Fibroblast of mammary gland (primary cell): ENCODE measurements around the gene MAPKBP1.

Experiments used
- DNase-seq: peaks from one replicate; pipeline ENCODE4 v3.0.0-alpha.2; 2010; ENCODE audit warnings: low read depth
- H3K4me3 ChIP-seq: 2 replicates; pipeline ENCODE4 v1.5.1; 2011; ENCODE audit warnings: low read depth, mild to moderate bottlenecking, low read length, moderate library complexity; ENCODE audit not compliant: control insufficient read depth
- CTCF ChIP-seq: conservative IDR thresholded peaks from 2 replicates; pipeline ENCODE4 v1.5.1; 2011; ENCODE audit warnings: low read depth, low read length, inconsistent platforms; ENCODE audit not compliant: control insufficient read depth, insufficient read depth

Gene MAPKBP1

GRCh38 chr15:41838400-41838897 is 64.2 kb downstream of the MAPKBP1 start, which contains the start of gene PLA2G4B:
Gene PLA2G4B (plus strand): TSS chr15:41838847. CDS start chr15:41838914, 67 bp downstream.
- no peak for DNase-seq
- no peak within 1 kb of the TSS for H3K4me3 ChIP-seq
- no peak for TF ChIP-seq CTCF

- TF ChIP-seq CTCF: no peak
- H3K4me3 ChIP-seq: no peak overlapping the region
- no peak for DNase-seq
Observed at GRCh38 chr15:41839781-41840491, 65.7 kb downstream of the MAPKBP1 start.

GRCh38 chr15:41840673-41841072 is 66.4 kb downstream of the MAPKBP1 start:
- DNase-seq: no peak
- no peak for TF ChIP-seq CTCF
- H3K4me3 ChIP-seq: no peak overlapping the region

- no peak for DNase-seq
- no peak for TF ChIP-seq CTCF
- no peak overlapping the region for H3K4me3 ChIP-seq
Observed at GRCh38 chr15:41841131-41841530, 66.8 kb downstream of the MAPKBP1 start.

GRCh38 chr15:41842229-41842628 is 67.9 kb downstream of the MAPKBP1 start:
- no peak overlapping the region for H3K4me3 ChIP-seq
- DNase-seq: no peak
- TF ChIP-seq CTCF: no peak

GRCh38 chr15:41843571-41843970 is 69.3 kb downstream of the MAPKBP1 start:
- H3K4me3 ChIP-seq: no peak overlapping the region
- TF ChIP-seq CTCF: no peak
- no peak for DNase-seq
